HG02973 (cell line): Measurements from ENCODE around the gene SLC9A1.

Experiments
- ATAC-seq: cut with Tn5 transposase; IDR thresholded peaks from one replicate; pipeline ENCODE4 v1.9.1; 2021; ENCODE audit warnings: moderate library complexity; ENCODE audit not compliant: unreplicated experiment

The SLC9A1 gene

GRCh38 chr1:27152004-27152828, 2.7 kb downstream of the SLC9A1 start:
- ATAC-seq = no peak

- ATAC-seq = no peak
These were observed 4.3 kb downstream of the SLC9A1 start for GRCh38 chr1:27150641-27151040.

DNA sequence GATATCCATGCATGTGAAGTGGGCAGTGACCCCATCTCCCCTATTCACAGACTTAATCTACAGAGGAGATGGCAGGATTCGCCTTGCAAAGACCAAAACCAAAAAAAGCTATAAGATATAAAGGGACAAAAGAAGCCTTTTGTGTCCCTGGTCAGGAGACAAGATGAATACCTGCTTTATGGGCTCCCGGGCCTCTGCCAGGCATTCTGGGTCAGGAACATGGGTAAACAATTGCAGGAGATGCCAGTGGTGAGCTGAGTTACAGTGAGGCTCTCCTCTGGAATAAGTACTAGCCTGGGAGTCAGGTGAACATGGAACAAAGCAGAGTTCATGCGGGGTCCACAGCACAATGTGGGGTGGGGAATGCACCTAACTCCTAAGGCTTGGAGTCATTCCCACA, 4.7 kb downstream of the SLC9A1 start:
- no peak for ATAC-seq

DNA sequence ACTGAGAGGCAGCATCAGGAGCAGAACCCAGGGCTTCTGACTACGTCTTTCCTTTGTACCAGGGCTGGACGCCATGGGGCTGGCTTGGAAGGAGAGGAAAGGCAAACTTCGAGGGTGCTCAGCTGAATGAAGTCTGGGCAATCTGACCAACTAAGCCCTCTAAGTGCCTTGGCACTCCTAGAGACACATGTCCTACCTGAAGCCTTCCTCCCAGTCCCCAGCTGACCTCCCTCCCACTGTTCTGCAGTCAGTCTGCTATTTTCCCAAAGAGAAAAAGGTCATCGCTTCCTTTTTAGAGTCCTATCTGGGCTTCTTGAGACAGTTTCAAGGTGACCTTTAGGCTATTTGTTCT, 5.2 kb downstream of the SLC9A1 start:
- no peak for ATAC-seq

DNA sequence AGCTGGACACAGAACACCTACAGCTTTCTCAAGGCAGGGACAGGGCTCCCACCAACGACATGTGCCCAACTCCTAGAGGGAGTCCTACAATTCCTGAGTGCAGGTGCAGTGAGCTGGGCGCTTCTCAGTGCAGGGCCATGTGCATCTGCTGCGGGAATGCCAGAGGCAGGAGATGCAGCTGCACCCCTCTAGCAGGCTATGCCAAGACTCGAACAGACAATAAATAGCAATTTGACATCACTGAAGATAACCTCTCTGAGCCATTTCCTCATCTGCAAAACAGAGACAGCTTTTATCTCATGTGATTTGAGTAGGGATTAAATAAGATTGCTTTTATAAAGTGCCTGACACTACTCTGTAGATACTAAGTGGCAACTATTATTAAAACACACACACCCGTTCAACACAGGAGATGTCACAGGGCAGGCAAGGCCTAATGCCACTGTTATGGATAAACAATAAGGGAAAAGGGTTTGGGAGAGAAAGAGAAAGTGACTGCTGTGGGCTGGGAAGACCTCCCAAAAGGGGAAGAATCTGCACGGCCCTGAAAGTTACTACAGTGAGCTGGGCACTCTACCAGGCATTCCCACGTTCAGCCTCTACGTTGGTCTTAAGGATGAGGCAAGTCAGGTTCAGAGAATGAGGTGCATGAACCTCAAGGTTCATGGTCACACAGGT, 5.7 kb downstream of the SLC9A1 start:
- no peak for ATAC-seq

DNA sequence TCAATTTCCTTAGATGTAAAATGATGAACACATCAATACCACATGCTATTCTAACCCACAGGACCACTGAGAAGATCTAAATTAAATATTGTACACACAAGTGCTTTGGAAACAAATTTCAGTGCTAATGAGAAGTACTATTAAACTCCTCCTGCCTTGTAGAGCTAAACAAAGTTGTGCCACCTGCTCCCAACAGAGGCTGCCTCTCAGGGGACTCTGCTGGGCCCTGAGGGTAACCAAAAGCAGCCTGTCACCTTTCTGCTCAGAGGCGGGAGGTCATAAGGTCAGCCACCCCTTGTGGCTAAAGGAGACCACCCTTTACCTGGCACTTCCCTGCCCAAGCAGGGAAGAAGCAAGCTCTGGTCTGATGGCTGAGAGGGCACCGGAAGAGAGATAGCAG, 6.3 kb downstream of the SLC9A1 start:
- no peak for ATAC-seq

GRCh38 chr1:27147842-27148518, 6.9 kb downstream of the SLC9A1 start:
- ATAC-seq = no peak

DNA sequence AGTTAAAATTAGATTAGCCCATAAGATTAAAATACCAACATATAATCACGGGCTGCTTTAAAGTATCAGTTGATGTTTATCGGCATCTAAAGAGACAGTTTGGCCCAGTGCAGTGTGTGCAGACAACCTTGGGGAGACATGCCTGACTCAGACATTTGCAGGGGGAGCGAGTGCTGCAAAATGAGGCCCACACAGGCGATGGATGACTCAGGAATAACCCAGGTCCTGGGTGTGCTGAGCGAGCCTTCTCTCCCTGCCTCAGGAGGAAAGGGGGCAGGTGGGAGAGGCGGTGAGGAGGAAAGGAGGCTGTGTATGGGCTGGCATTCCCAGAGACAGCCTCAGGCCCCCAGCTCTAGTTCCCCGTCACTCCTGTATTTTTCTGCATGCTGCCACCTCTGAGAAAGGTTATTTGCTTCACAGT, 9.0 kb downstream of the SLC9A1 start:
- ATAC-seq = no peak

GRCh38 chr1:27144920-27145661, 9.8 kb downstream of the SLC9A1 start:
- no peak for ATAC-seq

GRCh38 chr1:27144049-27144748, 10.7 kb downstream of the SLC9A1 start:
- no peak for ATAC-seq

DNA sequence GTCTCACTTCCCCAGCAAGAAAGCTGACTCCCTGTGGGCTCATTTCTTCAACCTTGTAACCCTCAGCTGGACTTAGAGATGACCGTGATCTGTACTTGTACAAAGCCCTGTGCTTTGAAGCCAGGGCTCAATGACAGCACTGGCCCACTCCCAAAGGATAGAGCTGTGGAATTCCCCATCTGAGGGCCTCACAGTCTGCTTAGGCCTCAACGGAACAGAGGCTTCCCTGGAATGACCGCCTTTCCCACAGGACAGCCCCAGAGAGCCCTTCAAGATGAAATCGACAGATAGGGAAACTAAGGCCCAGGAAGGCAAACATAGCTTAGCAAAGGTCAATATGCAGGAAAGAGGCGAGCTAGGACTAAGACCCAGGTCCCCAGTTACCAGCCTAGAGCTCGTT, 11.5 kb downstream of the SLC9A1 start:
- no peak for ATAC-seq

DNA sequence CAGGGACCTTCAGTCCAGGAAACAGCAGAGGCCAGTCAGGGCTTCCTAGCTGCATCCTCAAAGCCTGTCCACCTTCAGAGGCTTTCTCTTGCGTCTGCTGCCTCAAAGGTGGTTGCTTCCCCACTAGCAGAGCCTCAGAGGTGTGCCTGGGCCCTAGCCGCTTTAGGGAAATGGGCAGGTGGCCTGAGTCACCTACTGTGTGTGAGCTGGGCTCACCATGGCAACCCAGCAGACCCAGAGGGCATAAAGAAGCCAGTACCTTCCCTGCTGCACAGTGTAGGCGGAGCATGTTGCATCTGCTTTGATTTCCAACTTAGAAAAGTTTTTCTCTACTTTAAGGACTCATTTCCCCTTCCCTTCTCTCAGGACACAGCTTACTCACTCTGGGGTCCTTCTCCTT, 12.5 kb downstream of the SLC9A1 start:
- no peak for ATAC-seq

- no peak for ATAC-seq
These were observed 13.5 kb downstream of the SLC9A1 start for GRCh38 chr1:27141266-27142003.

DNA sequence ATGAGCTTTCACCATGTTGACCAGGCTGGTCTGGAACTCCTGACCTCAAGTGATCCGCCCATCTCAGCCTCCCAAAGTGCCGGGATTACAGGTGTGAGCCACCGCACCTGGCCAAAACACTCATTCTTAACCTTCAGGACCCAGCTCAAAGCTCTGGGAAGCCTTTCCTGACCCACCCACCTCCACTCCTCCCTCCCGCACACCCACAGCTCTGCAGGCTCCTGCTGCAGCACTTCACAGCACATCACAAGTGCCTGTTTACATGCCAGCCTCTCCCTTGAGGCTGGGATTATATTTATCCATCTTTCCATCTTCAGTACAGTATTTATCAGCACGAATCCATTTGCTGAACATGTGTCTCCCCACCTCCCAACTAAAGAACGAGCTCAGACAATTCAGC, 14.9 kb downstream of the SLC9A1 start:
- ATAC-seq = no peak

DNA sequence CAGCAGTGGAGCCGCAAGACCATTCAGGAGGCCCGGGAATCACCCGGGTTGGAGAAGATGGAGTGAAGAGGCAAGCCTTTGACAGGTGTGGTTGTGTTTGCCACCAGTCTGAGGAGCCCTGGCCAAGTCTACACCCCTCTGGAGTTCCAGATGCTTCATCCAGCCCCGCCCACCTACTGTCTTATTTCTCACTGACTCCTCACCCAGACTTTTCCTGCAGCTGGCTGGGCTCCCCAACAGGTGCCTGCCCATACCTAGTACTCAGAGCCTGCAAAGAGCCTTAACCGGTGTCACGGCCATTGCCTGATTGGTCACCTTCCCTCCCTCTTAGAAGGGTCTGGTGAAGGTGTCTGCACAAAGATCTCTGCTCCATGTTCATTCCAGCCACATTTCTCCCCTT, 16.0 kb downstream of the SLC9A1 start:
- ATAC-seq = no peak

DNA sequence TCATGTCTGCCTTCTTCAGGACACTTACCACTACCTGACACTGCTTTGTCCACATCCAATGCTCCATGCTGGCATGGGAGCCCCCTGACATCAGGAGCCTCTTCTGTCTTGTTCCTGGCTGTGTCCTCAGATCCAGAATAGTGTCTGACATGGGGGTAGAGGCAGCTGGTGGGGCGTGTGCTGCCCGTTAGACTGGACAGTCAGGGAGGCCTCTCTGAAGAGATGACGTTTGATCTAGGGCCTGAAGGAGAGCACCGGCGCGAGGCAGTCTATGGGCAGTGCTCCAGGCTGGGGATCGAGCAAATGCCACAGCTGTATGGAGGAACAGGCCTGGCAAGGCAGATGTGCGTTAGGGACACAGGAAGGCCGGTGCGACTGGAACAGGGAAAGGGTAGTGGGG, 16.6 kb downstream of the SLC9A1 start:
- no peak for ATAC-seq

GRCh38 chr1:27137544-27138075, 17.3 kb downstream of the SLC9A1 start:
- no peak for ATAC-seq

- ATAC-seq = no peak
These were observed 17.9 kb downstream of the SLC9A1 start for GRCh38 chr1:27136998-27137542.

DNA sequence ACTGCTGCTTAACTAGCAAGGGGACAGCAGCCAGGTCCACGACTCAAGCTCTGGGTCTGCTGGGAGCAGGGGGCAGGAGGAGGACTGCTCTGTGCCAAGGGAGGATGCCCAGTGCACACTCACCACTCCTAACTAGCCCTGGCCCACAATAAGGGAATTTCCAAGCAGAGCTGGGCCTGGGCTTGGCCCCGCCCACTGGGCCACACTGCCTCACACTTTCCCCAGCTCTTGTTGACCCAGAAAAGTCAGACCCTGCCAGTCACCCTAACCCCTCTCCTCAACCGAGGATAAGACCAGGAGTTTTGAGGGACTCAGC, 18.7 kb downstream of the SLC9A1 start:
- ATAC-seq = no peak
